ENCODE measurements around the gene STX11.
"Not testable (repeated sequence)": the region's sequence is repeated elsewhere in the genome, so short reads cannot be mapped to it uniquely, and the experiment has no call there.

Gene STX11

DNA sequence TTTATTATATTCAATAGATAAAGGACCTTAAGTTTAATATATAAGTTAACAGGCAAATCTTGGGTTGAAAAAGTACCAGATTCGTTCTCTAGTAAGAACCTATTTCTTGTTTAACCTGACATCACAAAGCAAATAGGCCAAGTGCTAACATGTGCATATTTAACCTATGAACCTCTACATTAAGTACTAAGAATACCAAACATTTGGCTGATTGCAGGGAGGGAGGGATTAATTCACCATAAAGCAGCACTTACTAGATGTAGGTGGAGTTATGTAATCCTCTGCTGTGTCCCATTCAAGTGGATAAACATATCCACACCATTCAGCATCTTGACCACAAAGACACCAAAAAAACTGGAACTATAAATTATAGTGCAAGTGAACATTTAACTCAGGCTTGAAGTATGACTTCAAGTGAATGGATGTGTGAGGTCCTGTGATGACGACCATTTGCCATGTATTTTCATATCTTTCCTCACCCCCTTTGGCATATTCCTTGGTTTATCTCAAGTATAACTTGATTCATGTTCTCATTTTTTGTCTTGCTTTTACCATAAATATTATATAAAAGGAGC is 10.2 kb downstream of the STX11 start:
- no peak for DNase-seq
- in situ Hi-C loops (cut with MboI; ENCODE audit: low pct_unique_long_range_greater_than_20kb, low sequenced_read_pairs), result no loop called here

- in situ Hi-C loops (cut with MboI; ENCODE audit: low pct_unique_long_range_greater_than_20kb, low sequenced_read_pairs), result no loop called here
- DNase-seq, result no peak
Measured at GRCh38 chr6:144161975-144162374, 11.7 kb downstream of the STX11 start.

- DNase-seq, result peak; percentile 47
- in situ Hi-C loops (cut with MboI; ENCODE audit: low pct_unique_long_range_greater_than_20kb, low sequenced_read_pairs), result no loop called here
Measured at GRCh38 chr6:144162977-144163376, 12.7 kb downstream of the STX11 start.

GRCh38 chr6:144165784-144166183 is 15.5 kb downstream of the STX11 start:
- no peak for DNase-seq
- in situ Hi-C loops (cut with MboI; ENCODE audit: low pct_unique_long_range_greater_than_20kb, low sequenced_read_pairs), result no loop called here

GRCh38 chr6:144170044-144170443 is 19.7 kb downstream of the STX11 start:
- no peak for DNase-seq
- in situ Hi-C loops (cut with MboI; ENCODE audit: low pct_unique_long_range_greater_than_20kb, low sequenced_read_pairs), result no loop called here

- in situ Hi-C loops (cut with MboI; ENCODE audit: low pct_unique_long_range_greater_than_20kb, low sequenced_read_pairs), result no loop called here
- no peak for DNase-seq
Measured at GRCh38 chr6:144171406-144171805, 21.1 kb downstream of the STX11 start.

DNA sequence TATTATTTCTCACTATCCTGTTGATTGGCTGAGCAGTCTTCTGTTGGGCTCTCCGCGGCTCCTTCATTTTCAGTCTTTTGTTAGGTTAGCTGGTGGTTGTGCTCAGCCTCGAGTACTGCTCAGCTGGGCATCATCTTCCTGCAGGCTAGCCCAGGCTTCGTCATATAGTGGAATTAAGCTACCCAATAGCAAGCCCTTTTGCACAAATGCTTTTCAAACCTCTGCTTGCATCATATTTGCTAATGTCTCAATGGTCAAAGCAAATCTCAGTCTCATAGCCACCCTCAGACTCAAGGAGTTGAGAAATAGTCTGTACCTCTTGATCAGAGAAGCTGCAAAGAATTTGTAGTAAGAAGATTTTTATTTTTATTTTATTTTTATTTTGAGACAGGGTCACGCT is 23.7 kb downstream of the STX11 start:
- in situ Hi-C loops (cut with MboI; ENCODE audit: low pct_unique_long_range_greater_than_20kb, low sequenced_read_pairs), result no loop called here
- DNase-seq, result no peak

DNA sequence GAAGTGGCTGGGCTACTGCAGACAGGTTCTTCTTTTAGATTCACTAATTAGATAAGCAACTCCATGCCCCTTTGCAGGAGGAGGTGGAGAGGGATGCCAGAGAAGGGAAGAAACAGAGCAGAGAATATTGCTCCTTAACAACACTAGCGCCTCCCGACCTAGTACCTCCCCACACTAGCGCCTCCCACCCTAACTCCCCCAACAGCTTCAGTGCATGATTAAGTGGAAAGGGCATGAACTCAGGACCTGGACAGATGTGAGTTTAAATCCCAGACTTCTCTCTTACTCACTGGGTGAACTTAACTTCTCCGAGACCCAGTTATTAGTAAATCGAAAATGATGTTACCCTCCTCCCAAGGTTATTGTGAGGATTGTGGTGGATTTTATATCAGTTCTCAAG is 25.7 kb downstream of the STX11 start:
- in situ Hi-C loops (cut with MboI; ENCODE audit: low pct_unique_long_range_greater_than_20kb, low sequenced_read_pairs), result no loop called here
- DNase-seq, result no peak

- in situ Hi-C loops (cut with MboI; ENCODE audit: low pct_unique_long_range_greater_than_20kb, low sequenced_read_pairs), result no loop called here
- no peak for DNase-seq
Measured at GRCh38 chr6:144177726-144178125, 27.4 kb downstream of the STX11 start.

DNA sequence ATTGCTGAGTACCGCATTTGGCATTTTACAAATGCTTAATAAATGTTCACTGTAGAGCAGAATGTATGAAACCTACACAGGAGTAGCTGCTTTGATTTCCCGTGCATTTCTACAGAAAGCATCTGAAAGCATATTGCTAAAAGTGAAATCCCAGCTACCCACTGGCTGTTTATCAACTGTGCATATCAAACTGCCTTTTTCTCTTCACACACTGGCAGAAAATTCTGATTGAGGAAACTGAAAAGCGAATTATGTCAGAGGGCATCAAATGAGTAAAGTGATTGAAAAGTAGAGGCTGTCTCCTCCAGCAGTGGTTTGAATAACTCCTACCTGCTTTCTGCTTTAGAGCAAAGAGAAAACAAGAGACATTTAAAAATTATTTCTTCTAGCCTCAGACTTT is 28.0 kb downstream of the STX11 start:
- DNase-seq, result no peak
- in situ Hi-C loops (cut with MboI; ENCODE audit: low pct_unique_long_range_greater_than_20kb, low sequenced_read_pairs), result no loop called here

- in situ Hi-C loops (cut with MboI; ENCODE audit: low pct_unique_long_range_greater_than_20kb, low sequenced_read_pairs), result no loop called here
- no peak for DNase-seq
Measured at GRCh38 chr6:144179237-144179636, 28.9 kb downstream of the STX11 start.

DNA sequence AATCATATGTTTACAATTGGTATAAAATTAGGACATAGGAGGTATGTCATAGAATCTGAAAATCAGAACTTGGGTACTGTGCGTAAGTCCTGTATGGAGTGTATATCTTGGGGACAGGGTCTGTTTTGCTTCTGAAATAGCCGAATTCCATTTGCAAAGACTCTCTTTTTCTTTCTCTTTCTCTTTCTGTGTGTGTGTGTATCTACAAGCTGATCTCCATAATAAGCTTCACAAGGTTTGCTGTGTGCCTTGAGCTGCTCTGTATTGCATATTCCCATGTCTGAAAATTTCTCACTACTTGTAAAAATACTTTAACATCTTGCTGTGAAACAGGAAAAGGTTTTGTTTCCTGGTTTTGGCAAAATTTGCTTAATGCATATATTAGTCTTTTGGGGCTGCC is 29.5 kb downstream of the STX11 start:
- no peak for DNase-seq
- in situ Hi-C loops (cut with MboI; ENCODE audit: low pct_unique_long_range_greater_than_20kb, low sequenced_read_pairs), result no loop called here

DNA sequence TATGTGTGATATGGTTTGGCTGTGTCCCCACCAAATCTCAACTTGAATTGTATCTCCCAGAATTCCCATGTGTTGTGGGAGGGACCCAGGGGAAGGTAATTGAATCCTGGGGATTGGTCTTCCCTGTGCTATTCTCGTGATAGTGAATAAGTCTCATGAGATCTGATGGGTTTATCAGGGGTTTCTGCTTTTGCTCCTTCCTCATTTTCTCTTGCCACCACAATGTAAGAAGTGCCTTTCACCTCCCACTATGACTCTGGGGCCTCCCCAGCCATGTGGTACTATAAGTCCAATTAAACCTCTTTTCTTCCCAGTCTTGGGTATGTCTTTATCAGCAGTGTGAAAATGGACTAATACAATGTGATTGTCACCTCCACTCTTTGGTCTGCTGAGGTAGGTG is 30.0 kb downstream of the STX11 start:
- in situ Hi-C loops (cut with MboI; ENCODE audit: low pct_unique_long_range_greater_than_20kb, low sequenced_read_pairs), result not testable (repeated sequence)

GRCh38 chr6:144181639-144182038 is 31.3 kb downstream of the STX11 start:
- peak; percentile 27 for DNase-seq
- in situ Hi-C loops (cut with MboI; ENCODE audit: low pct_unique_long_range_greater_than_20kb, low sequenced_read_pairs), result no loop called here

More for the DNA sequence above, 30.0 kb downstream of the STX11 start:
- DNase-seq, result peak; percentile 54

GRCh38 chr6:144184186-144184585 is 33.9 kb downstream of the STX11 start:
- in situ Hi-C loops (cut with MboI; ENCODE audit: low pct_unique_long_range_greater_than_20kb, low sequenced_read_pairs); DNase-seq: not testable (repeated sequence)

DNA sequence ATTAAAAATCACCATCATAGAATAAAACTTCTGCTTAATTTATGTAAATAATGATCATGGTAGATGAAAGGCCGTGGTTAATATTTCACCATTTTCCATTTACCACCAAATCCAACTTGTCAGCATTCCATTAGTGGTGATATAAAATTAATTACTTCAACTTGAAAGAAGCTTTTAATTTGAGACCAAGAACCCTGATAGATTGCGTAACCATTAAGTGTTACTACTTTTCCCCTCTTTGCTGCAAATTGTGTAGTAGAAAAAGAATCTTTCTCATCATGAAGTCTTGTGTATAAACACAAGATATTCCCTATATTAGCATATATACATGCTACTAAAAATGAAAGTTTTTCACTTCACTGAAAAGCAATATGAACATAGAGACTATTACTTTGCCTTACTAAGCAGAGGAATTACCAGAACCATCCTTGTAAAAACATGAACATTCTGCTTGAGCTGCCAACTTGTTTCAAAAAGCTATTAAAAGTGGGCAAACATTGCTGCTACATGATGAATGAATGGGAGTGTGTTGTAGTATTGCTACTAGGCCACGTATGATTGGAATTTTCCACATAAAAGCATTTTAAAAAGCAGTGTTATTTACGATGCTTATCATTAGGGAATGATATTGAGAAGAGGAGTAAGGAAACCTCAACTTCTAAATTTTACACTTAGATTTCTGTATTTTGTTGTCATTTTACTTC is 35.0 kb downstream of the STX11 start:
- no peak for DNase-seq
- in situ Hi-C loops (cut with MboI; ENCODE audit: low pct_unique_long_range_greater_than_20kb, low sequenced_read_pairs), result no loop called here

DNA sequence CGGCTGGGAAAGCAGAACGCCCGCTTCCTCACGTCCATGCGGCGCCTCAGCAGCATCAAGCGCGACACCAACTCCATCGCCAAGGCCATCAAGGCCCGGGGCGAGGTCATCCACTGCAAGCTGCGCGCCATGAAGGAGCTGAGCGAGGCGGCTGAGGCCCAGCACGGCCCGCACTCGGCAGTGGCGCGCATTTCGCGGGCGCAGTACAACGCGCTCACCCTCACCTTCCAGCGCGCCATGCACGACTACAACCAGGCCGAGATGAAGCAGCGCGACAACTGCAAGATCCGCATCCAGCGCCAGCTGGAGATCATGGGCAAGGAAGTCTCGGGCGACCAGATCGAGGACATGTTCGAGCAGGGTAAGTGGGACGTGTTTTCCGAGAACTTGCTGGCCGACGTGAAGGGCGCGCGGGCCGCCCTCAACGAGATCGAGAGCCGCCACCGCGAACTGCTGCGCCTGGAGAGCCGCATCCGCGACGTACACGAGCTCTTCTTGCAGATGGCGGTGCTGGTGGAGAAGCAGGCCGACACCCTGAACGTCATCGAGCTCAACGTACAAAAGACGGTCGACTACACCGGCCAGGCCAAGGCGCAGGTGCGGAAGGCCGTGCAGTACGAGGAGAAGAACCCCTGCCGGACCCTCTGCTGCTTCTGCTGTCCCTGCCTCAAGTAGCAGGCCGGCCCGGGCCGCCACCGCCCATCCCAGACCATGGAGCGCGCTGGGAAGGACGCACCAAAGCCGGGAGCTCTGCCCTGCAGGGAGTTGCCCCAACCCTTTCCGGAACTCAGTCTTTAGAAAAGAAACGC is 36.7 kb downstream of the STX11 start:
- in situ Hi-C loops (cut with MboI; ENCODE audit: low pct_unique_long_range_greater_than_20kb, low sequenced_read_pairs), result no loop called here
- DNase-seq, result no peak

- in situ Hi-C loops (cut with MboI; ENCODE audit: low pct_unique_long_range_greater_than_20kb, low sequenced_read_pairs), result no loop called here
- no peak for DNase-seq
Measured at GRCh38 chr6:144189351-144189750, 39.0 kb downstream of the STX11 start.

- in situ Hi-C loops (cut with MboI; ENCODE audit: low pct_unique_long_range_greater_than_20kb, low sequenced_read_pairs), result no loop called here
- no peak for DNase-seq
Measured at GRCh38 chr6:144190080-144190479, 39.8 kb downstream of the STX11 start.

- in situ Hi-C loops (cut with MboI; ENCODE audit: low pct_unique_long_range_greater_than_20kb, low sequenced_read_pairs), result no loop called here
- DNase-seq, result no peak
Measured at GRCh38 chr6:144190593-144190992, 40.3 kb downstream of the STX11 start.

Data from KBM-7 (cell line).